Sigmoid colon (tissue), 7 donors: ENCODE results near the gene ZNF460. TPM values are rescaled to one million over a fixed set of nuclear protein-coding genes. Genes with fewer than 3 reads are reported as not detected.
"Not testable (repeated sequence)": the region's sequence is repeated elsewhere in the genome, so short reads cannot be mapped to it uniquely, and the experiment has no call there.

Experiments used
- DNase-seq: peaks from one replicate; pipeline ENCODE4 v3.0.0-alpha.2; 2019
- H3K27ac ChIP-seq, 4 donors: fragments of 200-600 bp; sonication (generic); one replicate each; pipeline ENCODE4 v1.5.1; 2016 to 2019; ENCODE audit warnings: mild to moderate bottlenecking in 1 of 4
- H3K27me3 ChIP-seq, 3 donors: fragments of 200-600 bp; sonication (generic); one replicate each; pipeline ENCODE4 v1.5.1; 2019; ENCODE audit warnings: mild to moderate bottlenecking in 1 of 3
- H3K36me3 ChIP-seq, 4 donors: fragments of 200-600 bp; sonication (generic); one replicate each; pipeline ENCODE4 v1.5.1; 2016 to 2019
- H3K4me1 ChIP-seq, 4 donors: fragments of 200-600 bp; sonication (generic); one replicate each; pipeline ENCODE4 v1.5.1; 2017 to 2019
- H3K4me3 ChIP-seq, 4 donors: fragments of 200-600 bp; sonication (generic); one replicate each; pipeline ENCODE4 v1.5.1; 2017 to 2019; ENCODE audit warnings: mild to moderate bottlenecking in 2 of 4, moderate library complexity in 1 of 4
- H3K9me3 ChIP-seq, 4 donors: fragments of 200-600 bp in 3 of 4; sonication (generic) in 3 of 4; one replicate each; pipeline versions ENCODE4 v1.5.1 to v1.6.1; 2013 to 2019
- EP300 ChIP-seq, 4 donors: sonication (generic); formaldehyde crosslinking; IDR thresholded peaks; one replicate each; pipeline ENCODE4 v1.6.1; 2017; ENCODE audit warnings: antibody characterized with exemption in 4 of 4
- POLR2A ChIP-seq, 2 donors: fragments of 450-650 bp; IDR thresholded peaks; one replicate each; pipeline ENCODE4 v1.6.1; 2016; ENCODE audit warnings: antibody characterized with exemption in 2 of 2, mild to moderate bottlenecking in 2 of 2, moderate library complexity in 2 of 2
- POLR2AphosphoS5 ChIP-seq, 4 donors: sonication (generic); formaldehyde crosslinking; IDR thresholded peaks; one replicate each; pipeline ENCODE4 v1.6.1; 2017; ENCODE audit warnings: antibody characterized with exemption in 4 of 4
- WGBS, 2 donors: extraction: QIAGEN DNeasy Blood & Tissue Kit; methylation state at CpG; one replicate each; pipeline ENCODE4 v1.1.7; 2013; 5-methylcytosine and 5-hydroxymethylcytosine counted together
- intact Hi-C: fragments of 100-400 bp; cut with DNase I; formaldehyde crosslinking; loops from one replicate; pipeline ENCODE4 v1.15.1; 2023
- polyA plus RNA-seq, 3 donors: library from polyadenylated mRNA; stranded (reverse); fragments of 200-250 nt; gene quantifications; one replicate each; pipeline ENCODE4 v1.2.3, GENCODE V29; 2013
- total RNA-seq, 4 donors: library from RNA; depleted of rRNA; stranded (reverse); fragments of >200 nt; gene quantifications; one replicate each; pipeline ENCODE4 v1.1.0, GENCODE V29; 2016
- TF ChIP-seq, protein P1 (sequence below), 4 experiments: fragments of 450-650 bp in 3 of 4; fragments of 200-600 bp in 1 of 4; IDR thresholded peaks; one replicate each; pipeline ENCODE4 v1.5.1; 2016 to 2019; ENCODE audit warnings: antibody characterized with exemption in 4 of 4, mild to moderate bottlenecking in 3 of 4, moderate library complexity in 2 of 4
- donor health status: healthy with polysubstance abuse.
- donor health status: Bipolar disorder and iron deficiency.
- donor health status: healthy.

ZNF460 gene
- total and polyA plus RNA-seq, 7 donors: 0.69 to 95.2 (median 48.8) TPM; not detected in 1

DNA sequence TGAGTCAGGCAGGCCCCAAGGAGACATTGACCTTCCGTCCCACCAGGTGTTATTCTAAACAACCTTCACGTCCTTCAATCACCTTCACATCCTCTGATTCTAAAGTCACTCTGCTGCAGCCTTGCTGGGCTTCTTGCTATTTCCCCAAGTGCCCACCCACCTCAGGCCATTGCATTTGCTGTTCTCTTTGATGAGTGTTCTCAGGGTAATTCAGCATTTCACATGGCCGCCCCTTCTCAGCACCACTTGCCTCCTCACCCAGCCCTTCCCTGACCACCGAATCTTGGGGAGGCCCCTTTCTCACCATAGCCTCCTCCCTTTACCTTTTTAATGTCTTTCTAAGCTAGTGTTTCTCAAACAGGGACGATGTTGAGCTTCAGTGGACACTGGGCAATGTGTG, 35.2 kb upstream of the ZNF460 start:
- TF ChIP-seq POLR2AphosphoS5 (IDR thresholded peaks at IDR 0.05) (no peak), POLR2A (IDR thresholded peaks at IDR 0.05) (no peak), EP300 (IDR thresholded peaks at IDR 0.05) (no peak)
- TF ChIP-seq, protein P1, sequence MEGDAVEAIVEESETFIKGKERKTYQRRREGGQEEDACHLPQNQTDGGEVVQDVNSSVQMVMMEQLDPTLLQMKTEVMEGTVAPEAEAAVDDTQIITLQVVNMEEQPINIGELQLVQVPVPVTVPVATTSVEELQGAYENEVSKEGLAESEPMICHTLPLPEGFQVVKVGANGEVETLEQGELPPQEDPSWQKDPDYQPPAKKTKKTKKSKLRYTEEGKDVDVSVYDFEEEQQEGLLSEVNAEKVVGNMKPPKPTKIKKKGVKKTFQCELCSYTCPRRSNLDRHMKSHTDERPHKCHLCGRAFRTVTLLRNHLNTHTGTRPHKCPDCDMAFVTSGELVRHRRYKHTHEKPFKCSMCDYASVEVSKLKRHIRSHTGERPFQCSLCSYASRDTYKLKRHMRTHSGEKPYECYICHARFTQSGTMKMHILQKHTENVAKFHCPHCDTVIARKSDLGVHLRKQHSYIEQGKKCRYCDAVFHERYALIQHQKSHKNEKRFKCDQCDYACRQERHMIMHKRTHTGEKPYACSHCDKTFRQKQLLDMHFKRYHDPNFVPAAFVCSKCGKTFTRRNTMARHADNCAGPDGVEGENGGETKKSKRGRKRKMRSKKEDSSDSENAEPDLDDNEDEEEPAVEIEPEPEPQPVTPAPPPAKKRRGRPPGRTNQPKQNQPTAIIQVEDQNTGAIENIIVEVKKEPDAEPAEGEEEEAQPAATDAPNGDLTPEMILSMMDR (IDR thresholded peaks at IDR 0.05): no peak
- H3K27me3 ChIP-seq: no peaks in the 10 kb centered on the region
- DNase-seq: no peak
- intact Hi-C loops: loop anchor here (10.0 kb wide), 1 partner anchor 140 kb away; no protein-coding TSS in a partner anchor
- H3K36me3 ChIP-seq: peaks cover 25 to 62% (median 41%) of the 10 kb centered on the region in 4 donors
- H3K27ac ChIP-seq: no peak overlapping the region
- H3K9me3 ChIP-seq: no peaks in the 10 kb centered on the region
- H3K4me1 ChIP-seq: peaks cover 0 to 25% (median 17%) of the 10 kb centered on the region in 4 donors
- no peak overlapping the region for H3K4me3 ChIP-seq
- 96 to 98% methylated on average over 5 of the region's 5 CpGs for WGBS, 2 donors

DNA sequence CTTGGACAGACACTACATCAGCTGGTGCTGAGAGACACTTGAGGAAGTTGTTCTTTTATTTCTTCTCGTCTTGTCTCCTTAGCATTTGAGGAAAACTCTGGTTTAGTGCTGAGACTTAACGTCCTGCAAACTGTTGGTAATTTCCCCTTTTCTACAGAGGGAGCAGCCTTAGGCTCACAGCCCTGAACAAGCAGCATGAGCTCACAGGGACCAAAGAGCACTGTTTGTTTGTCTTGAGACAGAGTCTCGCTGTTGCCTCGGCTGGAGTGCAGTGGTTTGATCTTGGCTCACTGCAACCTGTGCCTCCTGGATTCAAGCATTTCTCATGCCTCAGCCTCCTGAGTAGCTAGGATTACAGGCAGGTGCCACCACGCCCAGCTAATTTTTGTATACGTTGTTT, 34.3 kb upstream of the ZNF460 start:
- Histone ChIP-seq H3K27me3 (no peaks in the 10 kb centered on the region), H3K4me3 (no peak overlapping the region), H3K4me1 (peaks cover 0 to 24% (median 17%) of the 10 kb centered on the region in 4 donors), H3K9me3 (no peaks in the 10 kb centered on the region), H3K27ac (no peak overlapping the region), H3K36me3 (peaks cover 31 to 71% (median 48%) of the 10 kb centered on the region in 4 donors)
- TF ChIP-seq, protein P1 (IDR thresholded peaks at IDR 0.05): no peak
- no peak for TF ChIP-seq POLR2AphosphoS5 (IDR thresholded peaks at IDR 0.05)
- no peak for TF ChIP-seq EP300 (IDR thresholded peaks at IDR 0.05)
- no peak for TF ChIP-seq POLR2A (IDR thresholded peaks at IDR 0.05)
- 81 to 82% methylated on average over 6 of the region's 6 CpGs for WGBS, 2 donors
- DNase-seq: no peak
- intact Hi-C loops: loop anchor here (10.0 kb wide), 1 partner anchor 141 kb away; no protein-coding TSS in a partner anchor

GRCh38 chr19:57248646-57249045, 31.6 kb upstream of the ZNF460 start:
- no peak overlapping the region for H3K27ac ChIP-seq
- intact Hi-C loops: loop anchor here (10.0 kb wide), 1 partner anchor 144 kb away; no protein-coding TSS in a partner anchor
- H3K4me1 ChIP-seq: no peaks in the 10 kb centered on the region
- no peak overlapping the region for H3K4me3 ChIP-seq
- H3K36me3 ChIP-seq: peaks cover 51 to 96% (median 71%) of the 10 kb centered on the region in 4 donors
- DNase-seq: no peak
- no peaks in the 10 kb centered on the region for H3K9me3 ChIP-seq
- TF ChIP-seq POLR2A (IDR thresholded peaks at IDR 0.05) (no peak), POLR2AphosphoS5 (IDR thresholded peaks at IDR 0.05) (no peak), EP300 (IDR thresholded peaks at IDR 0.05) (no peak)
- TF ChIP-seq, protein P1 (IDR thresholded peaks at IDR 0.05): no peak
- WGBS, 2 donors: 81 to 92% methylated on average over 6 of the region's 6 CpGs
- H3K27me3 ChIP-seq: no peaks in the 10 kb centered on the region

DNA sequence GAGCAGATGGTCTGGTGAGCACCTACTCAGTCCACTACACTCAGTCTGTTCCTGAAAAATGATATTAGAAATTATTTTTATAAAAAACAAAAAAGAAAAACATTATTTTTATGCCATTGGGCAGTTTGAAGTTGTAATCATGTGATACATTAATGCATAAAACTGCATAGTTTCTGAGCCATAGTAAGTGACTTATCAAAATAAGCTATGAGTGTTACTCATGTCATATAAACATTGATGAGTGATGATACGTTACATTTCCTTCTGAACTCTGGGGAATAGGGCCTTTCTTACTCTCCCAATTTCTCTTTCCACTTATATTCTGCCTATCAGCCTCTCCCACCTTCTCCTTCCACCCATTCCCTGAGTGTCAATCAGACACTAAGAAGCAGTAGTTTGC, 31.0 kb upstream of the ZNF460 start:
- Histone ChIP-seq H3K4me3 (no peak overlapping the region), H3K27ac (no peak overlapping the region), H3K4me1 (no peaks in the 10 kb centered on the region), H3K36me3 (peaks cover 57 to 96% (median 76%) of the 10 kb centered on the region in 4 donors), H3K9me3 (no peaks in the 10 kb centered on the region), H3K27me3 (no peaks in the 10 kb centered on the region)
- TF ChIP-seq, protein P1 (IDR thresholded peaks at IDR 0.05): no peak
- TF ChIP-seq POLR2A (IDR thresholded peaks at IDR 0.05) (no peak), EP300 (IDR thresholded peaks at IDR 0.05) (no peak), POLR2AphosphoS5 (IDR thresholded peaks at IDR 0.05) (no peak)
- intact Hi-C loops: loop anchor here (10.0 kb wide), 1 partner anchor 145 kb away; no protein-coding TSS in a partner anchor
- WGBS, 2 donors: 40 to 88% methylated on average over 1 of the region's 1 CpG
- no peak for DNase-seq

DNA sequence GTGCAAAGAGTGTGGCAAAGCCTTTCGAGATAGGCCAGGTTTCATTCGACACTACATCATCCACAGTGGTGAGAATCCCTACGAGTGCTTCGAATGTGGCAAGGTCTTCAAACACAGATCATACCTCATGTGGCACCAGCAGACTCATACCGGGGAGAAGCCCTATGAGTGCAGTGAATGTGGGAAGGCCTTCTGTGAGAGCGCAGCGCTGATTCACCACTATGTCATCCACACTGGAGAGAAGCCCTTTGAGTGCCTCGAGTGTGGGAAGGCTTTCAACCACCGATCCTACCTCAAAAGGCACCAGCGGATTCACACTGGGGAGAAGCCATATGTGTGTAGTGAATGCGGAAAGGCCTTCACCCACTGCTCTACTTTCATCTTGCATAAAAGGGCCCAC, 26.5 kb upstream of the ZNF460 start:
- H3K27ac ChIP-seq, H3K9me3 ChIP-seq, DNase-seq, H3K4me3 ChIP-seq, H3K27me3 ChIP-seq, intact Hi-C loops, H3K4me1 ChIP-seq: not testable (repeated sequence)
- WGBS, 2 donors: 95 to 96% methylated on average over 11 of the region's 11 CpGs
- peaks cover 41 to 71% (median 51%) of the 10 kb centered on the region in 4 donors for H3K36me3 ChIP-seq
